G401 (cell line): ENCODE results near the gene CCDC149. TPM values are rescaled to one million over a fixed set of nuclear protein-coding genes. Genes with fewer than 3 reads are reported as not detected.

ENCODE experiments used
- DNase-seq: peaks from one replicate; pipeline ENCODE4 v3.0.0-alpha.2; 2015; ENCODE audit warnings: low spot score
- in situ Hi-C: cut with HindIII; loops from 2 replicates; pipeline ENCODE4 v1.10.0; 2016; ENCODE audit warnings: low sequenced_read_pairs, mixed read lengths
- total RNA-seq: library from RNA; depleted of rRNA; stranded (reverse); fragments of >200 nt; shearing (Covaris generic); gene quantifications from 2 replicates; pipeline ENCODE4 v1.2.3, GENCODE V29; 2014

The CCDC149 gene
- total RNA-seq, 1 experiment from 2014 or later, result not detected

- peak; percentile 82 for DNase-seq
- in situ Hi-C loops, result no loop called here
Measured at GRCh38 chr4:24794916-24795665, 117.8 kb downstream of the CCDC149 start, which contains the start of gene SOD3. SOD3 (plus strand) TSS chr4:24795573; CDS start chr4:24799522, 3,949 bp downstream.

GRCh38 chr4:24794480-24794879 is 118.4 kb downstream of the CCDC149 start:
- DNase-seq, result peak; percentile 47
- in situ Hi-C loops, result no loop called here

GRCh38 chr4:24794051-24794450 is 118.8 kb downstream of the CCDC149 start:
- in situ Hi-C loops, result no loop called here
- DNase-seq, result no peak

DNA sequence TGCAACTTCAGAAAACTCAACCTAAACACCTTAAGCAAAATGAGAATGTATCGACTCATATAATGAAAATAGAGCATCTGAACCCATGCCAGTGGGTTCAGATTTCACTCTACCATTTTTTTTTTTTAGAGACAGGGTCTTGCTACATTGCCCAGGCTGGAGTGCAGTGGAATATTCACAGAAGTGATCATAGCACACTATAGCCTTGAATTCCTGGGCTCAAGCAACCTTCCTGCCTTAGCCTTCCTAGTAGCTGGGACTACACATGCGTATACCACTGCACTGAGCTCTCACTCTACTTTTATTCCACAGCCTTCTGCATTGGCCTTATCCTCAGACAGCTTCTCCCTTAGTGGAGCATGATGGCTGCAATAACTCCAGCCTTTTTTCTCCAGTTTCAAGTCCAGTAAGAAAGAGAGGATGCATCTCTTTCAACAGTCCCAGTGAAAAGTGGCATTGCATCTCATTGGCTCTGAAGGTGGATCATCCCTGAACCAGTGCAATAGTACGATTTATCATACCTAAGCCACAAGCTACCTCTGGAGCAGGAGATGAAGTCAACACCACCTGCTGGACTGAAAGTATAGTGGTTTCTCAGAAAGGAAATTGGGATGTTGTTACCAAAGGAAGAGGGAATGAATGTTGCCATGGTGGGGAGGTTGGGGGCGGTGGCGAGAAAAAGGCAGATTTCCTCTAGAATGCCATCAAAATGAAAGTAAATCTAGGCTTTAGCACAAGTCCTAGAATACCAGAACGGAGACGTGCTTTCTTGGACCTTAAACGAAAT is 119.4 kb downstream of the CCDC149 start:
- no peak for DNase-seq
- in situ Hi-C loops, result no loop called here

- no peak for DNase-seq
- in situ Hi-C loops, result no loop called here
Measured at GRCh38 chr4:24792552-24792951, 120.3 kb downstream of the CCDC149 start.

DNA sequence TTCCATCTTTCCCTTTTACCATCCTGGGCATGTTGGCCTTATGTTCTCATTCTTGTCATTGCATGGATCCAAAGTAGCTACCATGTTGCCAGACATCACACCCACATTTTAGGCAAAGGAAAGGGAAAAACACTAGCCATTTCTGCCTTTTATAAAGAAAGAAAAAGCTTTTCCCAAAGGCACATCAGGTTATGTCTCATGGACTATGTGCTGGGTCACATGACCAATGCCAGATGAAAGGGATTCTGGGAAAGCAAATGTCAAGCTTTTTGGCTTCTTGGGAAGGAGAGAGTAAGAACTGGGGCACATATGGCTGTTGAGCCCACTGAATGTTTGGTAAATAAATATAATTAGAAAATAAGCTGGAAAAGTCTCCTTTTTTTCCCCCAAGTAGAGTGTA is 121.8 kb downstream of the CCDC149 start:
- DNase-seq, result no peak
- in situ Hi-C loops, result no loop called here

DNA sequence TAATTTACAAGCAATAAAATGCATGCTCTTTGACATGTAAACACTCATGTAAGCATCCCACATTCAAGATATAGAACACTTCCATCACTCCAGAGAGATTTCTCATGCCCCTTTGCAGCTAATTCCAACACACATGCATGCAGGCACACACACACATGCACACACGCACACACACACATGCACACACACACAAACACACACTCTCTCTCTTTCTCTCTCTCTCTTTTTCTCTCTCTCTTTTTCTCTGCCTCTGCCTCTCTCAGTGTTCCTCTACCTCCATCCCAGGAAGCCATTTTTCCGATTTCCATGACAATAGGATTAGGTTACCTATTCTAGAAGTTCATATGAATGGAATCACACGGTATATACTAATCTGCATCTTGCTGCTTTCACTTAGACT is 129.3 kb downstream of the CCDC149 start:
- DNase-seq, result no peak
- in situ Hi-C loops, result no loop called here

DNA sequence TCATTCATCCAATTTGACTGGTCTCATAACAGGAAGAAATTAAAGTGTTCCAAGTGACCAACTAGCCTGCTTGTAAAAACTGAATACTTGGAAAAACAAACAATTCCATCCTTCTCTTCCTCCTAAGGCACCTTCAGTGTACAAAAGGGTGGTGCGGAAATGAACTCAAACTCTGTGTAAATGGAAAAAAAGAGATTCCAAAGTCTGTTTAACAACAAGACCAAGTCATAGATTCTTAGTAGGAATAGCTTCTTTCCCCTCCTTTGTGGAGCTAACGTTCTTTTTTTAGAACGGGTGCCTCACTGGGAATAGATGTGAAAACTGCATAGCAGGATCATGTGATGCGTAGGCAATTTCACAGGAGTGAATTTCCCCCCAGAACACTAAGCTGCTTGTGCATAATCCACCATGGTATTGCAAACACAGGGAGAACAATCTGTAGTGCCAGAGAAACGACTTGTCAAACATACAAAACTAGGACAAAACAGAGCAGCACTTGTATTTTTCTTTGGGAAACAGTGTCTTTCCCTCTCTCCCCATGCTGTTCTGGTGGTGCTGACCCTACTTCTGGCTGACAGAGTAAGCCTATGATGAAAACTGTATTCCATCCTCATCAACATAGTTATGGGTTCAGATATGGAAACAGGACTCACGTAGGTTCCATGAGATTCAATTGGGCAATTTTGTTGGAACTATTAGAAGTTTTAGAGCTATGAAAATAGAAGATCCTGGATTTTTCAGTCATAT is 130.7 kb downstream of the CCDC149 start:
- DNase-seq, result no peak
- in situ Hi-C loops, result no loop called here

DNA sequence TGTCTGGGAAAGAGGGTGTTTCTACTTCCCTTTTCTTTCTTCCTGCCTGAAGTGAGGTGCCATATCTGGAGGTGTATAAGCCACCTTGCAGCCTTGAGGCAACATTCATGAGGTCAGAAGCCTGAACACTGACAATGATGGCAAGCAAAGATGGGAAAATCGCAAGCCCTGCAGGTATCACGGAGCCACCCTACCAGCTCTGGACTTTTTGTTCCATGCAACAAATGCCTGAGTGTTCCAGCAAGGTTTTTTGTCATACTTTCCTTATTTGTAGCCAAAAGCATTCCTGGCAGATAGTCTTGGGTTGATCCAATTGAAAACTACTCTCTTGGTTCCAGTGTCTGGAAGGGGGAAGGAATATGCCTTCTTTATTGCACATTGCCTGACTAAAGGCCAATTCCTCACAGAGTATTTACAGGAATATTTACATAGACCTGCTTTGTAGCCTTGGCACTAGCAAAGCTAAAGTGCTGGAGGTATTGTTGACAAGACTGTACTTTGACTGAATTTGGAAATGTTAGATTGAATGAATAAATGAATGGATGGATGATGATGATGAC is 131.8 kb downstream of the CCDC149 start:
- DNase-seq, result no peak
- in situ Hi-C loops, result no loop called here

DNA sequence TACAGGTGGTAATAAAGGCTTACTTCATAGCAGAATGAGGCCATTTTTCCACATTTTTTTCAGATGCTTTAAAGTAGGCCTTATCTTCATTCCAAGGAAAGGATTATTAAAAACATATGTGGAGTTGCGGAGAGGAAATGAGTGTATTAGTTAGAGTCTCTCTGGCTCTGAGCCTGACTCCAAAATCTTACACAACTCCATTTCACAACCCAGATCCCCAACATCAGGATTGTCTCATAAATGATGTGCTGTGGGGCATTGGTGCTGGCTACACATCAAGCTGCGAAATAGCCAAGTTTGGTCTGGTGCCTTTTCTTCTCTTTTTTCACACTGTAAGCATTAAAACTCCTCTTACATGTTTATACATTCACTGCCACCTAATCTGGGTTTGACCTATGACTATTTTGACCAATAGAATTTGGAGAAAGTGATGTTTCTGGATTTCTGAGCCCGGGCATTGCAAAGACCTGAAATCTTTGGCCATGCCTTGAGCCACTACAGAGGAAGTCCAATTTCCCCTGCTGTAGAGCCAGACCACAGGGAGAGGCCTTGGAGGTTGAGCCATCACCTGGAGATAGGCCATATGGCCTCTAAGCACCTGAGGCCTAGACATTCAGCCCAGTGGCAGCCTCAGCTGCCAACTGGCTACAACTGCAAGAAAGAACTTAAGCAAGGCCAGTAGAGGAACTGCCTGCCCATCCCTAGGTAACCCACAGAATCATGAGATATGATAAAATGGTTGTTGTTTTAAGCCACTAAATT is 134.2 kb downstream of the CCDC149 start:
- peak; percentile 25 for DNase-seq
- in situ Hi-C loops, result no loop called here

GRCh38 chr4:24777536-24778463 is 135.0 kb downstream of the CCDC149 start:
- DNase-seq, result no peak
- in situ Hi-C loops, result no loop called here

DNA sequence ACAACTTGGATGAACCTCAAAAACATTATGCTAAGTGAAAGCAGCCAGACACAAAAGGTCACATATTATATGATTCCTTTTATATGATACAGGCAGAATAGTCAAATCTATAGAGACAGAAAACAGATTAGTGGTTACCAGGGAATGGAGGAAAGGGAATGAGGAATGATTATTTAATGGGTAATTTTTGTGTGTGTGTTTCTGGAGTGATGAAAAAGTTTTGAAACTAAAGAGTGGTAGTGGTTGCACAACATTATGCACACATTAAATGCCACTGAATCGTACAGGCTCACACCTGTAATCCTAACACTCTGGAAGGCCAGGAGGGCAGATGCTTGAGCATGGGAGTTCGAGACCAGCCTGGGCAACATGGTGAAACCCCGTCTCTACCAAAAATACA is 137.1 kb downstream of the CCDC149 start:
- DNase-seq, result no peak
- in situ Hi-C loops, result no loop called here

DNA sequence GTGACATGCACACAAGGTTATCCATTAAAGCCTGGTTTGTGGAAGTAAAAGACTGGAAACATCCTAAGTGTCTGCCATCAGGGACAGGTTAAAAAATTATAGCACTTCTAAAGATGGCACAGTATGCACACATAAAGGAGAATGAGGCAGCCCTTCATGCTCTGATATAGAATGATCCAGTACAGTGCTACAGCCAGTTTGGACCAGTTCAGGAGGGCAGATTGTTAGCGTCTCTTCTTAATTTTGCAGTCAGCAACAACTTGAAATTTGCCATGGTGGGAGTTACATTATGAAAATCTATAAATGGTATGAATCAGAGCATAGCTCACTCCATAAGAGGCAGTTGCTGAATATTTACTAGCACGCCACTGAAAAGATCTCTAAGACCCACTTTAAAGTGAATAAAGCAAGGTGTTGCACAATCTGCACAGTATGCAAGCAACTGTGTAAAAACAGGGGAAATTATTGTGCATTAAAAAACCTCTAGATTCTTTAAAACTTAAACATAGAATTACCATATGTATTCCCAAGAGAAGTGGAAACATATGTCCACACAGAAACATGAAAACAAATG is 137.7 kb downstream of the CCDC149 start:
- no peak for DNase-seq
- in situ Hi-C loops, result no loop called here

DNA sequence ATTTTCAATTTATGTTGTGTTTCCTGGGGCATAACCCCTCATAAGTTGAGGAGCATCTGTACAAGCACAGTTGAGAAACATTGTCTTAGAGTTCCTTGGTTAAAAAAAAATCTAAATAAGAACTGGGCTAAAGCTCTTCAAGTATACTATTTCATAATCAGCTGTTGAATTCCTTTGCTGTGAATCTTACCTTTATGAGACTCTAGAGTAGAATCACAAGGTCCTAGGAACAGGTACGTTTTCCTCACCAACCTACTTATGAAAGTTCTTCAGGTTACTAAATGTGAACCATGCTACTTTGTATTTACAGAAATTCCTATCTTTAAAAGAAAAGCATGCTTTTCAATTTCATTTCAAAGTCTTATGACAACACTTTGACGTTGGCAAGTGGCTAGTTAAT is 138.4 kb downstream of the CCDC149 start:
- DNase-seq, result no peak
- in situ Hi-C loops, result no loop called here

DNA sequence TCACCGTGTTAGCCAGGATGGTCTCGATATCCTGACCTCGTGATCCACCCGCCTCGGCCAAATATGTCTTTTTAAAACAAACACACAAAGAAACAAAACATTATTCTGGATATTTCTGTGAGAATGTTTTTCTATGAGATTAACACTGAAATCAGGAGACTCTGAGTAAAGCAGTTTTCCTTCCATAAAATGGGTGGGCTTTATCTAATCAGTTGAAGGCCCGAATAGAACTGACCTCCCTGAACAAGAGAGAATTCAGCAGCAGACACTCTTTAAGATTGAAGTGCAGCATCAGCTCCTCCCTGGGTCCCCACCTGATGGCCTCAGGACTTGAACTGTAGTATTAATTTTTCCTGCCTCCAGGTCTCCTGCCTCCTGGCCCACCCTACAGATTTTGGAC is 139.9 kb downstream of the CCDC149 start:
- no peak for DNase-seq
- in situ Hi-C loops, result no loop called here

GRCh38 chr4:24772061-24772705 is 140.7 kb downstream of the CCDC149 start:
- in situ Hi-C loops, result no loop called here
- DNase-seq, result no peak

DNA sequence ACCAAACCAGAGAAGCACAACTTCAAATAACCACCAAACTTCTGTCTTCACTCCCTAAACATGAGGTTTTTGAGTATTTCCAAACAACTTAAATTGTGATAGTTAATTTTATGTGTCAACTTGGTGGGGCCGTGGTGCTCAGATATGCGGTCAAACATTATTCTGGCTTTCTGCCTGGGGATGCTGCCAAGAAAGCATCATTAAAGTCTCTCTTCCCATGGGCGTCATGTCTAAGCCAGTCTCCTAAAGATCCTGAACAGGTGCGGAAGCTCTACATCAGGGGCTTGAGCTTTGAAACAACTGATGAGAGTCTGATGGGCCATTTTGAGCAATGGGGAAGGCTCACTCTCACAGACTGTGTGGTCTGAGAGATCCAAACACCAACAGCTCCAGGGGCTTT is 141.6 kb downstream of the CCDC149 start:
- DNase-seq, result no peak
- in situ Hi-C loops, result no loop called here
